Lung microvascular endothelial cell (primary cell): ENCODE data around the gene TNNI3. TPM values are rescaled to one million over a fixed set of nuclear protein-coding genes. Genes with fewer than 3 reads are reported as not detected.
"Not testable (repeated sequence)": the region's sequence is repeated elsewhere in the genome, so short reads cannot be mapped to it uniquely, and the experiment has no call there.

Experiments used
- DNase-seq, 2 donors: peaks; one replicate each; pipeline versions ENCODE4 v3.0.0 to v3.0.0-alpha.2; 2010; ENCODE audit warnings: low read depth in 2 of 2
- total RNA-seq: library from RNA; depleted of rRNA; stranded (reverse); fragments of >200 nt; gene quantifications from 2 replicates; pipeline ENCODE4 v1.2.1, GENCODE V29; 2014

TNNI3 gene
- total RNA-seq, 1 donor from 2014 or later: not detected

DNA sequence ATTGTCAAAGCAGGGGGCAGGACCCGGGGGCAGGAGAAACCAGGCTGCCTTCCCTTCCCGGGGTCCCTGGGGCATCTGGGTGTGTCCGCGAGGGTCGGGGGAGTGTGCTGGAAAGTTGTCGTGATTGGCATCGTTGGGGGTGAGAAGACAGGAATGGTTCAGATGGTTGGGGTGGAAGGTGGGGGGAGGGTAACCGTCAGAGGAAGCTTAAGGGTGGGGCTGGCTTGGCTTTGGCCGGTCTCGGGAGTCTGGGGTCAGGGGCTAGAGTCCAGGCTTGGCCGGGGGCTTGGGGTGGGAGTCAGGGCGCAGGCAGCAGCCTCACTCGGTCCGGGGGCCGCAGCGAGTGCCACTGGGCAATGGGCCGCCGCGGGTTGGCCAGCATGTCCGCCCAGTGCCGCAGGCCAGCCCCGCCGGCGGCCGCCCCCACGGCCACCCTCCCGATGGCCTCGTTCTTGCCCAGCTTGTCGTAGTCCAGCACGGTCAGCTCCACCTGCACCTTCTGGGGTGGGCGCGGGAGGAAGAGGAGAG, 15.7 kb upstream of the TNNI3 start:
- DNase-seq: no peak

DNA sequence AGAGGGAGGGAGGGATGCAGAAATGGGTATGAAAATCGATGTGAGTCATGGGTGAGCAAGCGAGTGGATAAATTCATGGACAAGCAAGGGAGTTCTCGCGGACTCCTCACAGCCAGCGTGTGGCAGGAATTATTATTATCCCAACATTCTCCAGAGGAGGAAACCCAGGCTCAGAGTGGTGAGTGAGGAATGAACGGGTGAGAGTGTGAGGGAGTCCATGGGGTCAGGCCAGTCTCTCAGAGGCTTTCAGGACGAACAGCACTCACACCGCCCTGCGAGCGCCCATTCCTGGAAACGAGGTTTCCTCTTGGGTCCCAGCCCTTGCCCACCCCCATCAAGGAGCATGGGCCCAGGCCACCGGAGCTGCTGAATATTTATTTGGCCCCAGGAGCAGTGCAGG, 15.2 kb upstream of the TNNI3 start:
- peak in 1 of 2 donors; percentile 29 for DNase-seq

DNA sequence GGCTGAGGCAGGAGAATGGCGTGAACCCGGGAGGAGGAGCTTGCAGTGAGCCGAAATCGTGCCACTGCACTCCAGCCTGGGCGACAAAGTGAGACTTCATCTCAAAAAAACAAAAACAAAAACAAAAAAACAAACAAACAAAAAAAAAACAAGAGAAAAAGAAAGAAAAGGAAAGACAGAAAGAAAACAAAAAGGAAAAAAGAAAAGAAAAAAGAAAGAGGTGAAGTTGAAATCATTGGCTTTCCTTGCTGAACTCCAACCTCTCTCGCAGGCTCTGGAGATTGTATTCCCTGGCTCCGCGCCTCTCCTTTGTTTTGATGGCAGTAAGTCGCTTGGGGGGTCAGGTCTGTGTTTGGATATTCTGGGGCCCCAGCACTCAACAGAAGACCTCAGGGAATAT, 14.8 kb upstream of the TNNI3 start:
- DNase-seq: not testable (repeated sequence)

DNA sequence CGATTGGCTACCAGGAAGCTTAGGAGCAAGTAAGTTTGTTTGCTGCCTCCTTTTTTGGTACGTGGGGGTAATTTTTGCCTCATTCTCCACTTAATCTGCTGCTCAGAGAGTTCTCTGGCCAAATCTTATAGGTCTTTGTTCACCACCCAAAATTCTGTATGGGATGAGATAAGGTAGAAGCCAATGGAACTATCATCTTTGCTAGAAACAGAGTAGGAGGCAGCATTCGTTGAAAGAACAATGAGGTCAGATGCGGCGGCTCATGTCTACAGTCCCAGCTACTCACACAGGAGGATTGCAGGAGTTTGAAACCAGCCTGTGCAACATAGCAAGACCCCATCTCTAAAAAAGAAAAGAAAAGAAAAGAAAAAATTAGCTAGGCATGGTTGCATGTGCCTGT, 13.9 kb upstream of the TNNI3 start:
- no peak for DNase-seq

DNA sequence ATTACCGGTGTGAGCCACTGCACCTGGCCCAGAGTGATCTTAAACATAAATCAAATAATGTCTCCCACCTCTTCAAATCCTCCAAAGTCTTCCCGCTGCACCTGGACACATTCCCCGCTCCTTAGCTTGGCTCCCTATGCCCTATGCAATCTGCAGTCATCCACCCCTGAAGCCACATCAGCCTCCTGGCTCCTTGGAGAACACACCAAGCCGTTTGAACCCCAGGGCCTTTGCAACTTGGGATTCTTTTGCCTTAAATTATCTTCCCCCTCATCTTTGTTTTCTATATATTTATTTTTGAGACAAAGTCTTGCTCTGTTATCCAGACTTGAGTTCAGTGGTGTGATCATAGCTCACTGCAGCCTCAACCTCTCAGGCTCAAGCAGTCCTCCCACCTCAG, 11.6 kb upstream of the TNNI3 start:
- no peak for DNase-seq

DNA sequence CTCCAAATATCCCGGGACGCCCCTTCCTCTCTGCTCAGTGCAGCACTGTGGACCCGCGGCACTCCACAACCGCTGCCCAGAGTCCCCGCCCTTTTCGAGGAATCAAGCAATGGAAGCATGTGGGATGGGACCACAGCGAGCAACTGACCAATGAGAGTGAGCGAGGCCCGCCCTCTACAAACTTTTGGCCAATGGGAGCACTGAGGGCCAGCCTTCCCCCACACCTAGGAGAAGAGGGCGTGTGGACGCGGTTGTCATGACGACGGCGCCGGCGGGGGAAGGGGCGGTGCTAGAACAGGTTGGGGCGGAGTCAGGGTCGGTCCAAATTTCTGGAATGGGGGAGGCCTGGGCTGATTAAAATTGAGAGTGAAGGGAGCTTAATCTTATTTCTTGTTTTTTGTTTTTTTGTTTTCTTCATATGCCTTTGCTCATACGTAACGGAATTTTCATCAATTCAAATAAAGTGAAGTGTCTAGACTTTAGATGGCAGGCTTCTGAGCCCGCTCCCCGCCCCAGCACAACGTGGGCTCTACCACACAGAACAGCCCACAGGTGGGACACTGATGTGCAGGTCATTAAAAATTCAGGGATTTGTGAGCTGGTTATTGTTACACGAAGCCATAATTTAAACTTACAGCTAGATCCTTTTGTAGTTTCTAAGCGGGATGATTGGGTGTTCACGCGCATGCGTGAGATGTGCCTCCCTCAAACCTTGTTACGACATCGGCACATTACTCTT, 9.2 kb upstream of the TNNI3 start, which contains the start of gene DNAAF3:
Gene DNAAF3 (minus strand): TSS at position 84 of the 739 bp plus-strand sequence. CDS start 200 bp downstream, outside the sequence.
- peak; percentile 98 to 99 for DNase-seq

DNA sequence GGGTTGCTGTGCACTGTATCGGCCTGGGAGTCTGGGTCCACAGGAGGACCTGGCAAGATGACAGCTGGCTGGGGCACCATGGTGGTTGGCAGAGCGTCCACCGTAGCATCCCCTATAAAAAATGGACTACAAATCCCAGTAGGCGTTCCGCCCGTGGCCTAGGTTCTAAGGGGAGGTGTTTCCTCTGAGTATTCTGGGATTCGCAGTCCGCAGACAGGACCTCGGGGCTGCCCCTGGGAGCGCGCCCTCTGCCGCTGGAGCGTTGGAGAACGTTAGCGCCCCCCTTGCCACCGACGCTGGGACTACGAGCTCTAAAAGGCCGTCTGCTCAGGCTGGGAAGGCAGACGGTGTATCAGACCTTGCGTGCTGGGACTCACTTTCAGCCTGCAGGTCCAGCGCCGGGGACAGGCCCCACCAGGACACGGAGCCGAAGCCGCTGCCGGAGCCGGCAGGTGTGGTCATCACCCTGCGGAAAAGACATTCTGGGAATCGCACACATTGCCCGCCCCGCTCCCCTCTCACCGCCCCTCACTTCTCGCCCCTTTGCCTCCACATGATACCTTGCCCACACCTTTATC, 8.5 kb upstream of the TNNI3 start:
- peak; percentile 81 to 90 for DNase-seq

DNA sequence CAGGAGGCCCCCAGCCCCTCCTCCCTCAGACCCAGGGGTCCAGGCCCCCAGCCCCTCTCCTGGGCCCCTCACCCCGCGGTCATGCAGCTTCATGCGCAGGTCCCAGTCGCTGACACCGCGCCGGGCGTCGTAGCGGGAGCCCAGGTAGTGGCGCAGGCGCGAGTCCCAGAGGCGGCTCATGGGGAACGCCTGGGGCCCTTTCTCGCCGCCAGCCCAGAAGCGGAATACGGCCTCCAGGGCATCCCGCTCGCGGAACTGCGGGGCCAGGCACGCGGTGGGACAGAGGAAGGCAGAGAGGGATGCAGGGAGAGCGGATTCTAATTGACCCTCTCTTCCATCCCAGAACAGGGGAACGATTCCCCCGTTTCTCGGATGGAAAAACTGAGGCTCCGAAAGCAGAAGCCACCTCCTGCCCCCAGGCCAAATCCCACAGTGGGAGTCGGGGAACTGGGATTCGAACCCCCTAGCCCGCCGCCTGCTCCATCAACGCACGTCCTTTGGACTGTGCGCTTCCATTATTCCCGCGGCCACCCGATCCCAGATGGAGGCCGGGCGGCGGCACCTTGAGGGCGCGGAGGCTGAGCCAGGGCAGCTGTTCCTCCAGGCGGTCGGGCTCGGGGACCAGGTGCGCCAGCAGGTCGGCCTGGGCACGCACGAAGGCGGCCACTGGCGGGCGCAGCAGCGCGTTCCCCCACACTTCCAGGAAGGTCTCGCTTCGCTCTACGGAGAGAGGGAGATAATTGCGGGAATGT, 4.2 kb upstream of the TNNI3 start:
- DNase-seq: no peak

DNA sequence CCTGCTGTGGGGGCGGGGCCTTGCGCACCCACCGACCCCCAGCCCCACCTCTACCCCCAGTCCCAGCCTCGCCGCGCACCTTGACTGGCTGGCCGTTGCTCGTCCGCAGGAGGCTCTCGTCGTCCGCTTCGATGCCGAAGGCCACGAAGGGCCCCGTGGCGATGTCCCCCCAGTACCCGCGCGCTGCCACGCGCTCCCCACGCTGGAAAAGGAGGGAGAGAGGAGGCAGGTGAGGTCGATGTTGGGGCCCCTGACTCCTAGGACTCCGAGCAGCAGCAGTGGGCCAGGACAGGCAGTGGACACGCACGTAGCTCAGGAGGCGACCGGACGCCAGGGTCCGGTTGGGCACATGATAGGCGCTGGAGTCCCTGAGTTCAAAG, 3.4 kb upstream of the TNNI3 start:
- DNase-seq: no peak

DNA sequence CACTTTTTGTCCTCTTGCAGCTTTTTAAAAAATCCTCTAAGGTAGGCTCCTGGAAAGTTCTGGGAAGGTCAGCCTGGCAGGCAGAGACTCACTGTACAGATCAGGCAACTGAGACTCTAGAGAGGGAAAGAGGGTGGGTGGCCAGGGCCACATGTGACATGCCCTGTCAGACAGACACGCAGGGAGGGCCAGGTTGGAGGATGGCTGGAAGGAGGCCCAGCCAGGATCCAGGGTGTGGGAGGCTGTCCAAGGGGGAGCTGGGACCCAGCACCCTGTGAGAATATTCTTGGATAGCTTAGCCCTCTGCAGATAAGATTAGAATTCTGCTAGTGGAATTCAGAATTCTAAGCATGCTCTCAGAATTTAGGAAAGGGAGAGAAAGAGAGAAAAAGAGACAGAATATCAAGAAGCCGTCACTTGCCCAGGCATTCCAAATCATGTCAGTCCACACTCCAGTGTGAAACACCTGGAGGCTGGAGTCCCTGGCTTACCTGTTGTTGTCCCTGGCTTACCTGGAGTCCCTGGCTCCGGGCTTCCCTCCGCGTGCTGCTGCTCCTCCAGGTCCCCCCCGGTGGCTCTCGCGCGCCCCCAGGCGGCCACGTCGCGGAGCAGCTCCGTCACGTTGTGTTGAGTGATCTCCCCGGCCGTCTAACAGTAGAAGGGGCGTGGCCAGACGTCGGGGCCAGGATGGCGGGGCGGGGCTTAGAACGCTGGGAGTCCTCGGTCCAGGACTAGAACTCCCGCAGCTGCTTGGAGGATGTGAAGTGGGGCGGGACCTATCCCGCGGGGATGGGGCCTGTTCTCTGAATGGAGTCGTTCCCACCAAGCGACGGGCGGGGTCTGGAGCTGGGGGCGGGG, 2.8 kb upstream of the TNNI3 start:
- peak; percentile 85 to 88 for DNase-seq

DNA sequence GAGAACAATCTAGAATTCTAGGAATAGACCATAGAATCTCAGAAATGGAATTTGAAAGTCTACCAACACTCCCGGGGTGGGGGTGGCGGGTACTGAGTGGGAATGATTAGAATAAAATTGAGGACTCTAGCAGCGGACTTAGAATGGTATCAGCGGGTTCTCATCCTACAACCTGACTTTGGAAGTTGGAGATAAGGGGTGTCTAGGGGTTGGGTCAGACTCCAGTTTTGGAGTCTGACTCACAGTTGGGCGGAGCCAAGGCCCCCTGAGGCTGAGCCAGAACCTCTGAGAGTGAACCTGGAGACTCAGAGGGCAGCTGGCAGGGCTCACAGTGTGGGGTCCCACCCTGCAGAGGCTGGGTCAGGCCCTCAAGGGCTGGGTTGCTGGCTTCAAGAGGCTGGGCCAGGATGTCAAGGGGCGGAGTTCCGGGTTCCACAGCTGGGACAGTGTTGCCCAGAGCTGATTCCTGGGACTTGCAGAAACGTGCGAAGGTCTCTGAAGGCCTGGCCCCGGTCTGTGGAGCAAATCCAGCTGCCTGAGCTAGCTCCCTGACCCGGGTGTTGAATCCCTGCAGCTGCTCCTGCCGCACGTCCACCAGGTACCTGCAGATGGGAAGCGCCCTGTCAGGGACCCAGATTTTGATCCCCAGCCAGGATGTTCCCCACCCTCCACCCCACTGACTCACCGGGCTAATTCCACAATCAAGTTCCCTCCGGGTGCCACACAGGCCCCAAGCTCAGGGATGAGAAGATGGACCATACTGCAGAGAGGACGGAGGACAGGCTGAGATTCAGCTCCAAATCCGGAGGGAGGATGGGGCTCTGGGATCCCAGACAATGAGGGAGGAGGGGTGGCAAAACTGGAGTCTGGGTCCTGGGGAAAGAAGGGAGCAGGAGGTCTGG, 1.6 kb upstream of the TNNI3 start:
- DNase-seq: no peak

DNA sequence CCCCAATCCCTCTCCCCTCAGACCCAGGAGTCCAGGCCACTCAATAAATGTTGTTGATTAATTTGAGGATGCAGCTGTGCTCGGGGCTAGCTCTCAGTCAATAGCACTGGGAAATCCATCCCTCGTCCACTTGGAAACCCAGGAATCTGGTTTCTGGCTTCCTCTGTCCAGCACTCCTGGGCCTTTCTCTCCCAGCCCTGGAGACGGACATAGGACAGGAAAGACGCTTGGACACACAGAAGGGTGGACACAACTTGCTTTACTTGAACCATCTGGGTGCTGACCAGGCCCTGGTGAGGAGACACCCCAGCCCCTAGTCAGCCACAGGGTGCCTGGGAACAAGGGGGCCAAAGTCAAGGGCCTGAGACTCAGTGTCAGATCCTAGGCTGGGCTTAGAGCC, 891 bp upstream of the TNNI3 start:
- DNase-seq: no peak

DNA sequence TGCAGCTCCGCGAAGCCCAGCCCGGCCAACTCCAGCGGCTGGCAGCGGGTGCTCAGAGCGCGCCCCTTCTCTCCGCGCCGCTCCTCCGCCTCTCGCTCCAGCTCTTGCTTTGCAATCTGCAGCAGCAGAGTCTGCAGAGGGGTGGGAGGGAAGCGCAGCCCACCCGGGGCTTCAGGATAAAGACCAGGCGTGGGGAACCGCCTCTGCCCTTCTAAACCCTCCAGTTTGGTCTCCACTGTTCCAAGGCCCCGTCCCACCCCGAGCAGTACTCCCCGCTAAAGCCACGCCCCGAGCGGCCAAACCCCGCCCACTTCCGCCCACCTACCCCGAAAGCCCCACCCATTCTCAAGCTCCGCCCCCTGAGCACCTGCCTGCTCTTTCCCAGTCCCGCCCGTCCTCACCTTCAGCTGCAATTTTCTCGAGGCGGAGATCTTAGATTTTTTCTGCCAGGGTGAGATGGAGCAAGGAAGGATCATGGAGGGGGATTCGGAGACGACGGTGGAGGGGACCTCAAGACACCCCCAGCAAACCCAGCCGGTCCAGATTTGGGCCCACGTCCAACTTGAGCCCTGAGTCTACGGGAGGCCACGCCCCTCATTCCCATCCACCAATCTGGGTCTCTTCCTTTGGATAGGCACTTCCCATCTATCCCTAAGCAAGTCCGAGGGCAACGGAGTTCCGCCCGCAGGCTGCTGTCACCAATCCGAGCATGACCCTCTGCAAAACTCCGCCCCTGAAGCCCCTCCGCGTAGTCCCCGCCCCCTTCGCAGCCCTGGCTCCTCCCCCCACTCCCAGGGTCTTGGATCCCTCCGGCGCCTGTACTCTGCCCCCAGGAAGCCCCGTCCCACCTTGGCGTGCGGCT, 1.1 kb downstream of the TNNI3 start:
- DNase-seq: peak; percentile 45 to 47

DNA sequence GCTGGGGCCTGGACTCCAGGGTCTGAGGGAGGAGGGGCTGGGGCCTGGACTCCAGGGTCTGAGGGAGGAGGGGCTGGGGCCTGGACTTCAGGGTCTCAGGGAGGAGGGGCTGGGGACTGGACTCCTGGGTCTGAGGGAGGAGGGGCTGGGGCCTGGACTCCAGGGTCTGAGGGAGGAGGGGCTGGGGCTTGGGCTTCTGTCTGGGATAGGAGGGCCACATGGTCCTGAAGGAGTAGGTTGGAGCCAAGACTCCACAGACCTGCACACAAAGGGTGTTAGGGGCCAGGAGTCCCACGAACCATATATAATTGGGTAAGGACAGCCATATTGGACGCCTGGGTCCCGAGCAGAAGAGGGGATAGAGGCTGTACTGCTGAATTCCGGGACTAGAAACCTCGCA, 1.7 kb downstream of the TNNI3 start:
- DNase-seq: not testable (repeated sequence)

DNA sequence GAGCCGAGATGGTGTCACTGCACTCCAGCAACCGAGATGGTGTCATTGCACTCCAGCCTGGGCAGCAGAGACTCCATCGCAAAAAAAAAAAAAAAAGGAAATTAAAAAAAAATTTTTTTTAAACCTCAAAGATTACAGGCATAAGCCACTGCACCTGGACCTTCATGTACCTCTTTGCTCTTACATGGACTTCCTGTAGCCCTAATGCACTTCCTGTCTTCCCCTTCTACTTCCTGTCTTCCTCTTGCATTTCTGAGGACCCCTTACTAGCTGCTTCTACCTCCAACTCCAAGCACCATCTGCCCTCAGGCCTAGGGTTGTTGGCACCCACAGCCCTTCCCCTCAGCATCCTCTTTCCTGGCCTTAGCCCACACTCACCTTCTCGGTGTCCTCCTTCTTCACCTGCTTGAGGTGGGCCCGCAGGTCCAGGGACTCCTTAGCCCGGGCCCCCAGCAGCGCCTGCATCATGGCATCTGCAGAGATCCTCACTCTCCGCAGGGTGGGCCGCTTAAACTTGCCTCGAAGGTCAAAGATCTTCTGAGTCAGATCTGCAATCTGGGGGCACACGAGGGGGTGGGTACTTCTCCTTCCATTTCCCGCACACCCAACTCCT, 3.8 kb downstream of the TNNI3 start:
- DNase-seq: no peak

DNA sequence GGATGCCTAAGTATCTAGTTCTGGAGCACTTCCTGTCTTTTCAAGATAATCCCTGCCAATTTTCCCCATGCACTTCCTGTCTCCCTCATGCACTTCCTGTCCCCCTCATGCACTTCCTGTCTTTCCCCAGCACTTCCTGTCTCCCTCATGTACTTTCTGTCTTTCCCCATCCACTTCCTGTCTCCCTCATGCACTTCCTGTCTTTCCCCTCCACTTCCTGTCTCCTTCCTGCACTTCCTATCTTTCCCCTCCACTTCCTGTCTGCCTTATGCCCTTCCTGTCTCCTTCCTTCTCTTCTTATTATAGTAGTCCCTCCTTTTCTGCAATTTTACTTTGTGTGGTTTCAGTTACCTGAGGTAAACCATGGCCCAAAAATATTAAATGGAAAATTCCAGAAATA, 5.5 kb downstream of the TNNI3 start:
- DNase-seq: no peak

DNA sequence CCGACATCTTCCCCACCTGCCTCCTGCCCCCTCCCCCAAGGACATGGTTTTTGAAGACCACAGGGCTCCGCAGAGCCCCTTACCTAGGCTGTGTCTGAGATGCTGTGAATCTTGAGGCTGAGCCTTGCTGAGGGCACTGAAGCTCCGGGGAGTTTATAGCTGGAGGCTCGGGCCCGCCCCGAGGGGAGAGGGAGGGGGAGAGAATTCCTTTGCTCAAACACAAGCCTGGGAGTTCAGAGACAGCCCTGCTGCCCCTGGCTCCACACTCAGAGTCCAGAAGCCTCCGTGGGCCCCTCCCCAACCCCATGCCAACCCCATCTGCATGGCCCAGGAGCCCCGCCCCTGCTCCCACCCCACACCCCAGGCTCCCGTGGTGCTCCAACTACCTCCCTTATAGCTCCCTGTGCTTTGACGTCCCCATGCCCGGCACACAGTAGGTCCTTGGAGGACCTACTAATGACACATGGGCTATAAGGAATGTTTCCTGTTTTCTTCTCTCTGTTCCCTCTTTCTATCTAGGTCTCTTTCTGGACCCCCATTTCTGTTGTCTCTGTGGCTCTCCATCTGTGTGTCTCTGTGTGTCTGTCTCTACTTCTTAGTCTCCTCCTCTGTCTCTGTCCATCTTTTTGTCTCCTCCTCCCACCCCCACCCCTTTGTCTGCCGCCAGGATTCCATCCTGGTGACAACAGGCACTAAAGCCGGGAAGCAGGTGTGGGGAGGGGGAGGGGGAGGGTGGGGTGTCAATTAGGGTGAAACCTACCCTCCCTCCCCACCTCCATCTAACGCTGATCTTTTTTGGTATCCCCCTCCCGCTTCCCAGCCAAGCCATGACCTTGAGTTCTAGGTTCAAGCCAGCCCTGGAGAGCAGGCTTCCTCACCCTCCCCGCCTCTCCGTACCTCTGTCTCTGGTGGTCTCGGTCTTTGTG, 8.2 kb downstream of the TNNI3 start, which contains the start of gene TNNT1:
Gene TNNT1 (minus strand): TSS at position 129 of the 926 bp plus-strand sequence. CDS start 2,049 bp downstream, outside the sequence.
- no peak for DNase-seq
